Breast epithelium (tissue), 4 donors: Measurements from ENCODE around the gene ANKS1A. TPM values are rescaled to one million over a fixed set of nuclear protein-coding genes. Genes with fewer than 3 reads are reported as not detected.

Source experiments
- DNase-seq, 2 donors: peaks; one replicate each; pipeline ENCODE4 v3.0.0-alpha.2; 2019; ENCODE audit warnings: low spot score in 2 of 2
- H3K27ac ChIP-seq, 2 donors: fragments of 200-600 bp; sonication (generic) in 1 of 2; one replicate each; pipeline ENCODE4 v1.5.1; 2016 to 2019; ENCODE audit warnings: mild to moderate bottlenecking in 1 of 2
- H3K27me3 ChIP-seq, 2 donors: fragments of 200-600 bp; sonication (generic) in 1 of 2; one replicate each; pipeline versions ENCODE4 v1.5.1 to v1.6.0; 2017 to 2019; ENCODE audit warnings: control low read depth in 1 of 2, mild to moderate bottlenecking in 1 of 2
- H3K36me3 ChIP-seq: fragments of 200-600 bp; one replicate; pipeline ENCODE4 v1.5.1; 2019
- H3K4me1 ChIP-seq, 2 donors: fragments of 200-600 bp; sonication (generic); one replicate each; pipeline ENCODE4 v1.5.1; 2016 to 2019; ENCODE audit warnings: control low read depth in 1 of 2
- H3K4me3 ChIP-seq, 3 donors: fragments of 200-600 bp; sonication (generic); 1 replicate in 2 of 3; 2 replicates in 1 of 3; pipeline ENCODE4 v1.5.1; 2016 to 2019; ENCODE audit warnings: mild to moderate bottlenecking in 3 of 3, moderate library complexity in 2 of 3
- H3K9me3 ChIP-seq, 2 donors: fragments of 200-600 bp; sonication (generic) in 1 of 2; one replicate each; pipeline ENCODE4 v1.5.1; 2016 to 2019; ENCODE audit warnings: control low read depth in 1 of 2
- CTCF ChIP-seq, 3 donors: fragments of 450-650 bp; IDR thresholded peaks; one replicate each; pipeline ENCODE4 v1.5.1; 2016 to 2017; ENCODE audit warnings: antibody characterized with exemption in 3 of 3, mild to moderate bottlenecking in 3 of 3, moderate library complexity in 3 of 3
- POLR2A ChIP-seq: fragments of 450-650 bp; IDR thresholded peaks from one replicate; pipeline ENCODE4 v1.6.1; 2016; ENCODE audit warnings: antibody characterized with exemption, mild to moderate bottlenecking, moderate library complexity
- POLR2AphosphoS5 ChIP-seq, 3 donors: sonication (generic); formaldehyde crosslinking; IDR thresholded peaks; one replicate each; pipeline ENCODE4 v1.6.1; 2017; ENCODE audit warnings: antibody characterized with exemption in 3 of 3
- intact Hi-C: fragments of 100-400 bp; cut with DNase I; formaldehyde crosslinking; loops from one replicate; pipeline ENCODE4 v1.15.1; 2023; ENCODE audit warnings: low total_unique reads
- total RNA-seq, 3 donors: library from RNA; depleted of rRNA; stranded (reverse); fragments of >200 nt; gene quantifications; one replicate each; pipeline ENCODE4 v1.1.0, GENCODE V29; 2016

ANKS1A gene
- total RNA-seq, 3 donors from 2014 or later, result 18.2 to 26.5 (median 23.4) TPM

DNA sequence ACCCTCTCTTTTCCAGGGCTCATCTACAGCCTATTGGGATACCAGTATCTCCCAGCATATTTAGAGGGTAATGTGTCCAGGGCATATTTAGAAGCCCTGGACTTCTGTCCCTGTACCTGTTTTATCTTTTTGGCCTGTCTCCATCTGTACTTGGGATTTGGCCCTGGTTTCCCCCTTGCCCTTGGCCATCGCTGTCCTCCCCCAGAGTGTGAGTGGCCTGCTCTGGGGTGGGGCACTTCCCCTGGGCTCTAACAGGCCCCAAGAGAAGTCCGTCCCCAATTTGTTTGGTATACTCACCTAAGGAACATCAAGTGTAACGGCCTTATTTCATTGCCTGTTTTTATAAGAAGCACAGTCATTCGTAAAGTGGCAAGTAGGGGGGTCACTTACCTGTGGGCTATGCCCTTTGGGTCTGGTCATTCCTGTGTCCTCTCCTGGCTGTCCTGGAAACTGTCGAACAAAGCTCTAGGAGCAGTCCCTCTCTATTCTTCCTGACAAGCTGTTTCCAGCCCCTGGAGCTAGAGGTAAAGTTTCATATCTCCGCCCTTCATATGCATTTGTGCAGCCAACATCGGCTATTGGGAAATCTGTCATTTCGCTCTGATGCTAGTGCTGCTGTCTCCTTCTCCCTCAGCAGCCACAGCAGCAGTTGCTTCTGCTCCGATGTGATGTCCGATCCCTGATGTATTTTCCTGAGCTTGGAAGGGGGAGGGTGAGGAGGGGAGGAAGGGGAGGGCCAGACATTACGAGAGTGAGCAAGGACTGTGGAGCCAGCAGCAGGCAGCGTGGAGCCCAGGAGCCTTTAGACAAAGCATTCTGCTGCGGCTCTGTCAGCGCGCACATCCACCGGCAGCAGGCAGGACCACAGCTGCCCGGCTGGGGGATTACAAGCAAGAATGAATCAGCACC lies 168.6 kb downstream of the ANKS1A start:
- Histone ChIP-seq H3K27me3 (no peaks in the 10 kb centered on the region), H3K4me1 (no peaks in the 10 kb centered on the region), H3K36me3 (no peaks in the 10 kb centered on the region), H3K4me3 (no peak overlapping the region), H3K9me3 (no peaks in the 10 kb centered on the region), H3K27ac (no peak overlapping the region)
- no peak for DNase-seq
- TF ChIP-seq CTCF (IDR thresholded peaks at IDR 0.05), result no peak
- TF ChIP-seq POLR2AphosphoS5 (IDR thresholded peaks at IDR 0.05), result no peak
- no peak for TF ChIP-seq POLR2A
- intact Hi-C loops, result no loop called here

DNA sequence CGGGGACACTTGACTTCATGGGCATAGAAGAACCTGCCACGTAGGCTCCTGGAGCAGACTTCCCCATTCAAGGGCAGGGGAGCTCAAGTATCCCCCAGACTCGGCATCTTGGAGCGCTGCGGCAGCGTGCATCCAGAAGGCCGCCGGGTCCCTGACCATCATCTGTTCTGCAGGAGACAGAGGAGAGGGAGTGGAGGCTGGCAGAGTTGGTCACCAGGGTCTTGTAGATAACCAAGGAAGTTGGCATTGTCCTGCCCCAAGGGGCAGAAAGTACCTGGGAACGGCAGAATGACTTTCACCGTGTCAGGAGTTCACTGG lies 169.3 kb downstream of the ANKS1A start:
- H3K27me3 ChIP-seq, result no peaks in the 10 kb centered on the region
- intact Hi-C loops, result no loop called here
- H3K4me3 ChIP-seq, result no peak overlapping the region
- no peak for DNase-seq
- no peaks in the 10 kb centered on the region for H3K9me3 ChIP-seq
- TF ChIP-seq POLR2A (no peak), CTCF (IDR thresholded peaks at IDR 0.05) (no peak), POLR2AphosphoS5 (IDR thresholded peaks at IDR 0.05) (no peak)
- H3K36me3 ChIP-seq, result no peaks in the 10 kb centered on the region
- no peaks in the 10 kb centered on the region for H3K4me1 ChIP-seq
- H3K27ac ChIP-seq, result no peak overlapping the region

DNA sequence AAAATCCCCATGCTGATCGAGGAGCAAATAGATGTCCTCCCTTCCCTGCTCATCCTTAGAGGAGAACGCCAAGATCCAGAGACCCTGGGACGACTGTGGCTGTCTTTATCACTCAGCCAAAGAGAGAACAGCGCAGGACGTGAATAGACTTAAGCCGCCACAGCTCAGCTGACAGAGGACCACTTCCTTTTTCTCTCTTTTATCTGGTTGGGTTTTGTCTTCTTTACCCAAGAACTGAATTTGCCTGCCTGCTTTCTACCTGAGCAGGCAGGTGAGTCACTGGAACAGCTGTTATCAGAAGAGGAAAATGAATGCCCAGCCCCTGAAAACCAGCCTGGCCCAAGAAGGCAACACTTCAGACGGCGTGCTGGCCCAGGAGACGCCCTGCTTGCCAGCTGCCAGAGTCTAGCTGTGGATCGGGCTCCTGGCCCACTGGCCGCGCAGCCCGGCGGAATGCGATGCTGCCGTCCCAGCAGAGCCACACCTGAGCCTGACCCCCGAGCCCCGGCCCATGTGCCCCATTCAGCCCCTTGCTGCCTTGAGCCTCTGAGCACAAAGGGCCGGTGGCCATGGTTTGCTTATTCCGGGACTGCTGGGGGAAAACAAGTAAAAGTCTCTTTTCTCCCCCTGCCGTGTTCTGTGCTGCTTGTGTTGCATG lies 169.9 kb downstream of the ANKS1A start:
- TF ChIP-seq POLR2AphosphoS5 (IDR thresholded peaks at IDR 0.05), result no peak
- no peak for TF ChIP-seq POLR2A
- TF ChIP-seq CTCF (IDR thresholded peaks at IDR 0.05), result no peak
- H3K4me3 ChIP-seq, result no peak overlapping the region
- H3K27ac ChIP-seq, result no peak overlapping the region
- H3K9me3 ChIP-seq, result no peaks in the 10 kb centered on the region
- no peaks in the 10 kb centered on the region for H3K4me1 ChIP-seq
- DNase-seq, result no peak
- no peaks in the 10 kb centered on the region for H3K27me3 ChIP-seq
- intact Hi-C loops, result no loop called here
- H3K36me3 ChIP-seq, result no peaks in the 10 kb centered on the region

- no peaks in the 10 kb centered on the region for H3K4me1 ChIP-seq
- H3K36me3 ChIP-seq, result no peaks in the 10 kb centered on the region
Observed at GRCh38 chr6:35059596-35060345, 170.7 kb downstream of the ANKS1A start.

More at GRCh38 chr6:35059596-35060345, 170.7 kb downstream of the ANKS1A start:
- Histone ChIP-seq H3K4me3 (no peak overlapping the region), H3K9me3 (no peaks in the 10 kb centered on the region), H3K27ac (no peak overlapping the region), H3K27me3 (no peaks in the 10 kb centered on the region)
- no peak for DNase-seq
- intact Hi-C loops, result loop anchor here (10.0 kb wide), 1 partner anchor 575 kb away; no protein-coding TSS in a partner anchor
- TF ChIP-seq POLR2A, result no peak
- TF ChIP-seq POLR2AphosphoS5 (IDR thresholded peaks at IDR 0.05), result no peak
- TF ChIP-seq CTCF (IDR thresholded peaks at IDR 0.05), result no peak
